Measurements from ENCODE around the gene FANCM.

GRCh38 chr14:45181329-45181728, 45.6 kb downstream of the FANCM start:
- TF ChIP-seq POLR2AphosphoS5 (IDR thresholded peaks at IDR 0.05; ENCODE audit: low read depth, low read length) (no peak), TAF1 (IDR thresholded peaks at IDR 0.05; ENCODE audit: borderline replicate concordance, insufficient read depth, low read length) (no peak), REST (IDR thresholded peaks at IDR 0.05; ENCODE audit: insufficient read depth in 1 of 2, low read depth in 2 of 2, low read length in 2 of 2) (no peak), SIN3A (IDR thresholded peaks at IDR 0.05; ENCODE audit: borderline replicate concordance, insufficient read depth, low read length) (no peak), FOXP2 (optimal IDR thresholded peaks at IDR 0.05; ENCODE audit: borderline replicate concordance, extremely low read depth, extremely low read length, insufficient read depth) (no peak)

Data from PFSK-1 (cell line).